ENCODE measurements around the gene R3HDML. TPM values are rescaled to one million over a fixed set of nuclear protein-coding genes. Genes with fewer than 3 reads are reported as not detected.

The R3HDML gene
- total and polyA plus RNA-seq, 9 of the 15 experiments (the other 6 are each of a cell fraction or from before 2014, with no cell fraction given) = not detected

GRCh38 chr20:44394702-44395460 lies 58.0 kb downstream of the R3HDML start (continued):
- no peak for TF ChIP-seq TBP (optimal IDR thresholded peaks at IDR 0.05; ENCODE audit: low read depth, low read length)
- no peak for TF ChIP-seq ZBTB26 (CRISPR knock-in tag; IDR thresholded peaks at IDR 0.05)
- TF ChIP-seq MEIS2 (IDR thresholded peaks at IDR 0.05; ENCODE audit: partially characterized antibody) = peak; percentile 18
- TF ChIP-seq E2F1 (CRISPR knock-in tag; IDR thresholded peaks at IDR 0.05) = no peak
- TF ChIP-seq SRSF3 (IDR thresholded peaks at IDR 0.05; ENCODE audit: insufficient read depth, low read length) = no peak
- no peak for TF ChIP-seq CREBBP (IDR thresholded peaks at IDR 0.05; ENCODE audit: low read depth, low read length)
- no peak for TF ChIP-seq NCOA1 (IDR thresholded peaks at IDR 0.05; ENCODE audit: low read depth)
- TF ChIP-seq RREB1 (CRISPR knock-in tag; IDR thresholded peaks at IDR 0.05) = no peak; the same call in 1 of the 2 replicates
- no peak for TF ChIP-seq ZFPM2 (CRISPR knock-in tag; IDR thresholded peaks at IDR 0.05)
- TF ChIP-seq TGIF2 (CRISPR knock-in tag; IDR thresholded peaks at IDR 0.05) = no peak
- TF ChIP-seq, protein P1, sequence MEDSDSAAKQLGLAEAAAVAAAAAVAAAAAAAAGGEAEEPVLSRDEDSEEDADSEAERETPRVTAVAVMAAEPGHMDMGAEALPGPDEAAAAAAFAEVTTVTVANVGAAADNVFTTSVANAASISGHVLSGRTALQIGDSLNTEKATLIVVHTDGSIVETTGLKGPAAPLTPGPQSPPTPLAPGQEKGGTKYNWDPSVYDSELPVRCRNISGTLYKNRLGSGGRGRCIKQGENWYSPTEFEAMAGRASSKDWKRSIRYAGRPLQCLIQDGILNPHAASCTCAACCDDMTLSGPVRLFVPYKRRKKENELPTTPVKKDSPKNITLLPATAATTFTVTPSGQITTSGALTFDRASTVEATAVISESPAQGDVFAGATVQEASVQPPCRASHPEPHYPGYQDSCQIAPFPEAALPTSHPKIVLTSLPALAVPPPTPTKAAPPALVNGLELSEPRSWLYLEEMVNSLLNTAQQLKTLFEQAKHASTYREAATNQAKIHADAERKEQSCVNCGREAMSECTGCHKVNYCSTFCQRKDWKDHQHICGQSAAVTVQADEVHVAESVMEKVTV (CRISPR knock-in tag; IDR thresholded peaks at IDR 0.05) = no peak
- TF ChIP-seq PML (IDR thresholded peaks at IDR 0.05; ENCODE audit: low read length) = no peak
- 0 out of 2 replicates have a peak, but pooled peaks have one; percentile 23 for TF ChIP-seq PTBP1 (IDR thresholded peaks at IDR 0.05; ENCODE audit: low read depth, low read length)
- no peak for TF ChIP-seq MTA3 (IDR thresholded peaks at IDR 0.05; ENCODE audit: borderline replicate concordance)

All from K562 (cell line).